Kidney tubule cell (primary cell): Measurements from ENCODE around the gene ANP32E.
A peak's percentile ranks its signal among the peaks of the same experiment; 100 is the strongest.
"Not testable (repeated sequence)": the region's sequence is repeated elsewhere in the genome, so short reads cannot be mapped to it uniquely, and the experiment has no call there.

Source experiments
- DNase-seq: peaks from one replicate; pipeline ENCODE4 v3.0.0-alpha.2; 2018; ENCODE audit warnings: low spot score

Gene ANP32E

DNA sequence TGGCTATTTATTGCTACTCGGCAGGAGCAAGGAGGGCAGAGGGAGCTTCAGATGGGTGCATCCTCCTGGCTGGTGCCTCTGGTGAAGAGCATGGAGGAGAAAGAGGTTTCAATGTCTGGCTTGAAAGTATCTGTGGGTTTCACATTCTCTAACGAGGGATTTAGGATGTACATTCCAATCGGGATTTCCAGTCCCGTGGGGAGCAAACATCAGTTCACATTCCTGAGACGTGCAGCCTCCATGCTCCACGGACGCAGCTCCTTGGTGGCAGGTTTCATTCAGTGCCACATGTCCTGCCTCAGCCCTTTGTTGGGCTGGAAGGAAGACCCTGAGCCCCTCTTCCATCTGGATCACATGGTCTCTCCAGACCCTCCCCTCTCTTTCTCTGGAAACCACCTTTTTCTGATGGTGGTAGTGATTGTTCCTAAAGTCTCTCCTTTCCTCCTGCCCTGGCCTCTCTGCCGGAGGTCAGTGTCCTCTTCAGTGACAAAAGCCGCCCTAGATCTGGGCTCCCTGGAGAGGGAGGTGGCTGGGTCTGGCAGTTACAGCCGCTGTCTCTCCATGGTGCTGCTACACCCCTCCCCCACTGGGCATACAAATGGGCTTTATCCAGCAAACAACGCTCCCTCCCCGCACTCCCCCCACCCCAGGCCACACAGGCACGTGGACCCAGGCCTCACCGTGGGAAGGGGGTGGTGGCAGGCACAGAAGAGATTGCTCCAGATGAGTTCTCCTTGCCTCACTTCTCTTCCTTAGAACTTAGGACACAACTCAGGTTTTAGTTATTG is 20.8 kb upstream of the ANP32E start:
- DNase-seq, result no peak

DNA sequence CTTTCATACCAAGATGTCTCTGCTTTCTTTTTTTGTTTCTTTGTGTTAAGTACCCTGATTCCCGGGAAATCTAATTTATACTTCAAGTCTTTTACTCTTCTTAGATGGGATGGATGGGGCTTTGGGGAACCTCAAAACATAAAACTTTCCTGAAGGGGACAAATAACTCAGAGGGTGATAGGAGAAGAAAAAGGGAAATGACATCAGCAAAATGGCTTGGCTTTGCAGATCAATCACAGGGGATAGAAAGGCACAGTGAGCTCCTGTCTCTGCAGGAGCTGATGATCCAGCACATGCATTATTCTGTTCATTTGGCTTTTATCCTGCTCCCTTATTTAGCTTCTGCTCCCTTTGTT is 20.3 kb upstream of the ANP32E start:
- no peak for DNase-seq

DNA sequence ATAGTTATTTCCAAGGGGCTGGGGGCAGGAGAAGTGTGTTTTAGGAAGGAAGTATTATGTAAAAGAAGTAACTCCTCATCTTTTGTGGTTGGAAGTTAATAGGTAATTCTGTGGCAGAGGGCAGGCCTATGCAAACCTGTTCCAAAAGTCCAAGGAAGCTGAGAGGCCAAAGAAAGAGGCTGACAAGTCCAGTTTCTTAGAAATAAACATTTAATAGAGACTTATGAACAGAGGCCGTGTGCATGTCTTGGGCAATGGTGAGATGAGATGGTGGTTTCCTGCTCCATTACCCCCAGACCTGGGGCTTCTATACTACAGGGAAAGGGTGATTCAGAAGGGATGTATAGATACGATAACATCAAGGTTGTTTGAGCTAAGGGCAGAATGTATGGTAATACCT is 14.0 kb upstream of the ANP32E start:
- no peak for DNase-seq

DNA sequence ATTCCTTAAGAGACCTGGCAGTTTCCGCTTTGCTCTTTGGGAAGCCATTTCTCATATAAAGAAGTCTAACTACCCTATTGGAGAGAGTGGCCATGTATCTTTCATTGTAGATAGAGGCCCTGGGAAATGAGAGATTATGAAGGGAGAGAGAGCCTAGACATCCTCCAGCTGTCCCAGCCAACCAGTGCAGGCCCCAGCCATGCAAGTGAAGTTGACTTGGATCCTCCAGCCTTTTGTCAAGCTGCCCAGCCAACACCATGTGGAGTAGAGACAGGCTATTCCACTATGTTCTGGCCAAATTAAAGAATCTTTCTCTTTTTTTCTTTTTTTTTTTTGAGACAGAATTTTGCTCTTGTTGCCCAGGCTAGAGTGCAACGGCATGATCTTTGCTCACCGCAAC is 7.1 kb upstream of the ANP32E start:
- no peak for DNase-seq

DNA sequence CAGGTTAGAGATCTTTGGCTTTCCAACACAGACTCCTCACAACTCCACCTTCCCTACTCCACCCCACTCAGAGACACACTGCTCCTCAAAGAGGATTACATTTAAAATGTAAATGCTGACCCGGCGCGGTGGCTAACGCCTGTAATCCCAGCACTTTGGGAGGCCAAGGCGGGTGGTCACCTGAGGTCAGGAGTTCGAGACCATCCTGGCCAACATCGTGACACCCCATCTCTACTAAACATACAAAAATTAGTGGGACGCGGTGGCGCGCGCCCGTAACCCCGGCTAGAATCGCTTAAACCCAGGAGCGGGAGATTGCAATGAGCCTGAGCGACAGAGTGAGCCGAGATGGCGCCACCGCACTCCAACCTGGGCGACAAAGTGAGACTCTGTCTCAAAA is 1.8 kb upstream of the ANP32E start:
- DNase-seq, result no peak

DNA sequence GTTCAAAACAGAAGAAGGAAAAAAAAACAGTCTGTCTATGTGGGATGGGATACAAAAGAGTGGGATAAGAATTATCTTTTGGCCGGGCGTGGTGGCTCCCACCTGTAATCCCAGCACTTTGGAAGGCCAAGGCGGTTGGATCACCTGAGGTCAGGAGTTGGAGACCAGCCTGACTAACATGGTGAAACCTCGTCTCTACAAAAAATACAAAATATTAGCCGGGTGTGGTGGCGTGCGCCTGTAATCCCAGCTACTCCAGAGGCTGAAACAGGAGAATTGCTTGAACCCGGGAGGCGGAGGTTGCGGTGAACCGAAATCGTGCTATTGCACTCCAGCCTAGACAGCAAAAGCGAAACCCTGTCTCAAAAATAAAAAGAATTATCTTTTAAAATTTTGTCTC is 1.3 kb upstream of the ANP32E start:
- DNase-seq, result not testable (repeated sequence)

DNA sequence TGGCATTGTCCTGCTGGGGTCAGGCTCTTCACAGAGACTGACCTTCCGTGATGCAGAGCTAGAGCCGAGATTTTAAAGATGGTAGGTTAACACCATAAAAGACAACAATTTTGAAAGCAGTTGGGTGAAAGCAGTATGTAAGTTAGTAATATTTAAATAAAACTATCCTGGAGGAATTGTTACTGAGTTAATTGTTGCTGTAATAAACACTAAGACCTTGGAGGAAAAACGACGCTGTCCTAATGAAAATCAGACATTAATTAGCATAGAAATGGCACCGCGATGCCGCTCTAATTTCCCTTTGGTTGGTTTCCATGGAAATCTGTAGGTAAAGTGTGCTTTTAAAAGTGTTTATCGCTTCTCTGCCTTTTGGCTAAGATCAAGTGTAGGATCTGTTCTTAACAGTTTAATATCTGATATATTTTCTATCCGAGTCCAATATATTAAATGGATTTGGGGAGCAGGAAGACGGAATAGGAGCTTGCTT is 745 bp upstream of the ANP32E start:
- DNase-seq, result no peak

DNA sequence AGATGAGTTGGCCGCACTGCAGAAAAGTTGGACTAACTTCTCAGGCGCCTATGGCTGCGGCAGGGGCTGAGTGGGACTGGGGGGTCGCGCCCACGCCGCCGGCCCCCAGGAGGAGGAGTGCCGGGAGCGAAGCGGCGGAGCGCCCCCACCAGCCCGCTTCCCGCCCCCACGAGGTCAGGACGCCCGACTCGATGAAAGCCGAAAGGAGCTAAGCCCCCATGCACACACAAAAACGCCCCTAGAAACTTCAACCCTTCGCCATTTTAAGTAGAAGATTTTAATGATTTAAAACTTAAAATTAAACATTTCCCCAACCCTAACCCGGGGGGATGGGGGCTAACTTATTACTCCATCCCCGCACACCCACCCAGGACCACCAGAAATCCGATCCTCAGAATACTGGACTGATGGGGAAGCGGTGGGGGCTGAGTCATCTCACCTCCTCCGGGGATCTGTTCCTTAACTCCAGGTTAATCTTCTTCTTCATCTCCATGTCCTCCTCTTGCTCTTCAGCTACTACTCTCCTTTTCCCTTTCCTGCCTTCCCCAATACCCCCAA is 539 bp downstream of the ANP32E start:
- DNase-seq, result peak; percentile 3

DNA sequence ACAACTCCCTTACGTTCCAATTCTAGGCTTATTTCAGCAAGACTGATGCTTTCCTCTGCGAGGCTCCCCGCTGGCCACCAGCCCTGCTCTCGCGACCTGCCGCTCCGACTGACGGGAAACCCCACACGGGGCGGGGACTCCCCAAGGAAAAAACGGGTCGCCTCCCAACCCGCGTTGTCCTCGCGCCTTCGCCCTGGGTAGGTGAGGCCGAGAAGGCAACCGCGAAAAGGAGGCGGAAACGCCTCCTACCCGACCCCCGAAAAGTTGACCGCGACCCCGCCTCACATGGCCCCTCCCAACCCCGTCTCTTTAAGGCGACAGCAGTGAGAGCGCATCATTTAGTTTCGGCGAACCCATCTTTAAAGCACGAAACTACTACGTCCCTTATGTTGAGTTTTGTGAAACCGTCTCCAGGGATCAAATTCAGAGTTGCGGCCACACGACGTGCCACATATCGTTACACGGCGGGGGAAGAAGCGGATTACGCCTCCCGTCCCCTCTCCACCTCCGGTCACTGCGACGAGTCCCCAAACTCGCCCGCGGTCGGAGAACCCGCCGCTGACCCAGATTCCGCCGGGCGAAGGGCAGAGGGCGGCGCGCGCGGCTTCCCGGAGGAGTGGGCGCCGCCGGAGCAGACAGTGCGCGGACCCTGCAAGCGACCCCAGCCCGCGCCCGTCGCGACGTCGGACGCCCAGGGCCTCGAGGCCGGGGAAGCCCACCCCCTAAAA is 1.2 kb downstream of the ANP32E start:
- DNase-seq, result peak; percentile 85

DNA sequence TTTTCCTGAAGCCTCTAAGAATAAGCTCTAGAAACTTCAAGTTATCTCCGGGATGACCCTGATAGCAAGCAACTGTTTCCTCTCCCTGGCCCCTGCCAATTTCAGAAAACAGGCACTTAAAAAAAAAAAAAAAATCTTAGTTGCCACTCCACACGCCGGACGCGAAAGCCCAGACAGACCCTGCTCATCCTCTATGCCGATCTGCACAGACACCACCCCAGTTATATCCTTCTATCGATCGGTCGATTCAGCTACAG is 1.7 kb downstream of the ANP32E start:
- DNase-seq, result no peak

DNA sequence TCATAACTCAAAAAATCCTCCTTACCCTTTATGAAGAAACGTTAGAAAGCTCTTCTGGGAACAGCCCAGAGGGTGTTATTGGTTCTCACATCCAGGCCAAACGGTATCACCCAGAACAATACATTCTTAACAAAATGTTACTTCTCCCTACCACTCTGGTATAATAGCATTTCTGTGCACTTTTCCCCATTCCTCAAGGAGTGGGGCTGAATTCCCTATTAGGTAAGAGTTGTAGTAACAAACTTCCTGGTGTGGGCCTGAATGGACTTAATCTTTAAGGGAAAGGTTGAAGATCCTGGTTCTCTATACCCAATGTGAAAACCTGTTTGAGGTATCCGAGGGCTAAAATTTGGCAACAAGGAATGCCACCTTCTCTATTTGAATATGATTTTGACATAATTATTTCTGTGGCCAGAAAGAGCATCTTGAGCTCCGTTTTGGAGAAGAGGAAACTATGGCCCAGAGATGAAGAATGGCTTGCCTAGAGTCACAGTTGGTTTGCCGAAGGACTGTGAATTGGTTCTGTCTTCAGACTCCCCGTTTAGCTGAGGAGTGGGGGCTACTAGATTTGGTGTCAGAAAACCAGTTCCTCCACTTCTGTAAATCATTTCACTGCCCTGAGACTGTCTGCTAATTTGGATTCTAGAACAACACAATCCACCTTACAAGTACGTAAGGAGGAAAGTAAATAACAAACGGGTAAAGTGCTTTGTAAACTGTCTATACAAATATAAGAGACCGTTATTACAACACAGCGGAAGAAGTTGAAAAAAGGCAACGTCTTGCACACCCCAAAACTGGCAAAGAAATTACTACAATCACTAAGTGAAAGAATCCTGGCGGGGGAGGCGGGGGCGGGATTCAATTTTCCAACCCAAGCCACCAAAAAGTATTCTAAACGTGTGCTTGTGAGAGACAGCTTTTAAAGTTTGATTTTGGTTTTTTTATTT is 2.3 kb downstream of the ANP32E start:
- peak; percentile 25 for DNase-seq

DNA sequence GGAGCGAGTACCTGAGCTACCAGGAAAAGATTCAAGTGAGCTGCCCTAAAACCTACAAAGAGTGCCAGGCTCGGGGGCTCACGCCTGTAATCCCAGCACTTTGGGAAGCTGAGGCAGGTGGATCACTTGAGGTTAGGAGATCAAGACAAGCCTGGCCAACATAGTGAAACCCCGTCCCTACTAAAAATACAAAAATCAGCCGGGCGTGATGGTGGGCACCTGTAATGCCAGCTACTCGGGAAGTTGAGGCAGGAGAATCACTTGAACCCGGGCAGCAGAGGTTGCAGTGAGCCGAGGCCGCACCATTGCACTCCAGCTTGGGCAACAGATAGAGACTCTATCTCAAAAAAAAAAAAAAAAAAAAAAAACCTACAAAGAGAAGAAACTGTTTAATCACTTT is 3.0 kb downstream of the ANP32E start:
- DNase-seq, result not testable (repeated sequence)

DNA sequence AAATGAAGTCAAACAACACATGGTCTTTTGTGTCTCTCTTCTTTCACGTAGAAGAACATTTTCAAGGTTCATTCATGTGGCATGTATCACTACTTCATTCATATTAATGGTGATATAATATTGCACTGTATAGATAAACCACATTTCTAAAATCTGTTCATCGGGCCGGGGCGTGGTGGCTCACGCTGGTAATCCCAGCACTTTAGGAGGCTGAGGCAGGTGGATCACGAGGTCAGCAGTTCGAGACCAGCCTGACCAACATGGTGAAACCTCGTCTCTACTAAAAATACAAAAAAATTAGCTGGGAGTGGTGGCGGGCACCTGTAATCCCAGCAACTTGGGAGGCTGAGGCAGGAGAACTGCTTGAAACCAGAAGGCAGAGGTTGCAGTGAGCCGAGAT is 7.7 kb downstream of the ANP32E start:
- DNase-seq, result not testable (repeated sequence)

DNA sequence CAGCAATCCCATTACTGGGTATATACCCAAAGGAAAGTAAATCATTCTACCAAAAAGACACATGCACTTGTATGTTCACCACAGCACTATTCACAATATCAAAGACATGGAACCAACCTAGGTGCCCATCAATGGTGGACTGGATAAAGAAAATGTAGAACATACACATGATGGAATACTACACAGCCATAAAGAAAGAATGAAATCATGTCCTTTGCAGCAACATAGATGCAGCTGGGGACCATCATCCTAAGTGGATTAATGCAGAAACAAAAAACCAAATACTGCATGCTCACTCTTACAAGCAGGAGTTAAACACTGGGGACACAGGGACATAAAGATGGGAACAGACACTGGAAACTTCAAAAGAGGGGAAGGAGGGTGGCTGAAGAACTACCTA is 8.7 kb downstream of the ANP32E start:
- no peak for DNase-seq

DNA sequence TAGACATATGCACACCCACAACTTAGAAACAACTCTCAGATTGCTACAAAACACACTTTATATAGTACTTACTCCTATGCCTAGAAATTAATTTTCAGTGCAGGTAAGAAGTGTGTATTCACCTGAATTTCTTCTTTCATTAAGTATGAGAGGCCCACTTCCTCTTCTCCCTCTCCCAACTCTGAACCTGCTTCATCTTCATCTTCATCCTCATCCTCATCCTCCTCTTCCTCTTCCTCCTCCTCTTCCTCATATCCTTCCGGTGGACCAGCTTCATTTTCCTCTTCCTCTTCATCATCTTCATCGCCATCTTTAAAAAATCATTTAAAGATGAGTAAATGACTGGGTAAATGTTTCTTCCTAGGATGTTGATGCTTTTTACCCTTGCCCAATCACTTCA is 9.4 kb downstream of the ANP32E start:
- DNase-seq, result no peak

DNA sequence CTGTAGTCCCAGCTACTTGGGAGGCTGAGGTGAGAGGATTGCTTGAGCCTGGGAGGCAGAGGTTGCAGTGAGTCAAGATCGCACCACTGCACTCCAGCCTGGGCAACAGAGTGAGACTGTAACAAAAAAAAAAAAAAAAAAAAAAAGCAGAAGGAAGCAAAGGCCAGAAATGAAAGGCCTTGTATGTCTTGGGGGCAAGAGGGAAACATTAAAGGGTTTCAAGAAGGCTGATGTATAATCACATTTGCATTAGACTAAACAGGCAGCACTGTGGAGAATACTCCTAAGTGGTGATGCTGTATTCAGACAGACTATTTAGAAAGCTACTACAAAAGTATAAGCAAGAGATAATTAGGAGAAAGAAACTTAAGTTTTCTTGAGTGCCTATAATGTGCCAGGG is 10.4 kb downstream of the ANP32E start:
- no peak for DNase-seq

DNA sequence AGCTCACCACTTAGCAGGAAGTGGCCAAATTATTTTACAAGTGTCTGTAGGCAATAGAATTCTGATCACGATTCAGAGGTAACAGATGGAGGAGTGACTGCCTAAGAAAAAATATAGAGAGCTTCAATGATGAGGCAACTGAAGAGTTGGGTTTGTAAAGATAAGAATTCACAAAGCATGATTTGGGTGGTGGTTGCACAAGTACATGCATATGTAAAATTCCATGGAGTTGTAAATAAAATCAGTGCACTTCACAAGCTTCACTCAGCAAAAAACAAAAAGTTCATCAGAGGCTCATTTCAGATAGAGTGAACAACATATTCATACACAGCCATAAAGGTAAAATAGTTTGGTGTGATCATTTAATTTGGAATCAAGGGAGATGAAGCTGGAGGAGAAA is 10.9 kb downstream of the ANP32E start:
- no peak for DNase-seq

DNA sequence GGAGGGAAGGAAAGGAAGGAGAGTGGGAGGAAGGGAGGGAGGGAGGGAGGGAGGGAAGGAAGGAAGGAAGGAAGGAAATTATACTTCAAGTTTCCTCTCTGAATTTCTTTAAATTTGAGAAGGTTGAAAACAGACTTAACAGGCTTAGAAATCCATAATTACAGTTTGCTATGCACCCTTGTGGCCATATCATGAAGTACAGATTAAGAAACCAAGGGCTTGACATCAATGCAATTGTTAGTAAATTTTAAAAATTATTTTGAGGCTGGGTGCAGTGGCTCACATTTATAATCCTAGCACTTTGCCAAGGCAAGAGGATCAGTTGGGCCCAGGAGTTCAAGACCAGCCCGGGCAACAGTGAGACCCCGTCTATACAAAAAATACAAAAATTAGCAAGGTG is 14.4 kb downstream of the ANP32E start:
- peak; percentile 17 for DNase-seq

DNA sequence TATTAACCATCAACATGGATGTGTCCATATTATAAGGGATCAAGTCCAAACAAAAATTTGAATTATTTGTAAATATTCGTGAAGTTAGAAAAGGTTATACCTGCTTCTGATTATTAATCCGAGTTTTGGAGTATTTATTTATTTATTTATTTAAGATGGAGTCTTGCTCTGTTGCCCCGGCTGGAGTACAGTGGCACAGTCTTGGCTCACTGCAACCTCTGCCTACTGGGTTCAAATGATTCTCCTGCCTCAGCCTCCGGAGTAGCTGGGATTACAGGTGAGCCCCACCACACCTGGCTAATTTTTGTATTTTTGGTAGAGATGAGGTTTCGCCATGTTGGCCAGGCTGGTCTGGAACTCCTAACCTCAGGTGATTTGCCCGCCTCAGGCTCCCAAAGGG is 20.1 kb downstream of the ANP32E start:
- not testable (repeated sequence) for DNase-seq

DNA sequence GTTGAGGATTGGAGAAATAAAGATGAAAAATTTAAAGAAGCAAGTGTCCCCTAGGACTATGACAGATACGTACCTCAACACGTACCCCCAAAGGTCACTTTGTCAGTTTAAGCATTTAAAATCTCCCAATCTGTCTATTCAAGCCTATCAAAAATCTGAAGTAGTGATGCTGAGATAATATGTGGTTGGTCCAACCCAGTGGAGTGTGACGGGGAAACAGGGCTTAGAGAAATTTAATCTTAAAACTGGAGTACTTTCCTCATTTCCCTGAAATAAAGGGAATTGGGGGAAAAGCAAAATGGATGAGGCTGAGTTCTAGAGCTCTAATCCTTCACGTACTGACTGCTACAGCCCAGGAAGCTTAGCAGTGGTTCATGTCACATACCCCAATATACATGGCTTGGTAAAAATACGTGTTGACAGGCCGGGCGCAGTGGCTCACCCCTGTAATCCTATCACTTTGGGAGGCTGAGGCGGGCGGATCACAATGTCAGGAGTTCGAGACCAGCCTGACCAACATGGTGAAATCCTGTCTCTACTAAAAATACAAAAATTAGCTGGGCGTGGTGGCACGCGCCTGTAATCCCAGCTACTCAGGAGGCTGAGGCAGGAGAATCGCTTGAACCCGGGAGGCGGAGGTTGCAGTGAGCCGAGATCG is 21.7 kb downstream of the ANP32E start:
- not testable (repeated sequence) for DNase-seq

DNA sequence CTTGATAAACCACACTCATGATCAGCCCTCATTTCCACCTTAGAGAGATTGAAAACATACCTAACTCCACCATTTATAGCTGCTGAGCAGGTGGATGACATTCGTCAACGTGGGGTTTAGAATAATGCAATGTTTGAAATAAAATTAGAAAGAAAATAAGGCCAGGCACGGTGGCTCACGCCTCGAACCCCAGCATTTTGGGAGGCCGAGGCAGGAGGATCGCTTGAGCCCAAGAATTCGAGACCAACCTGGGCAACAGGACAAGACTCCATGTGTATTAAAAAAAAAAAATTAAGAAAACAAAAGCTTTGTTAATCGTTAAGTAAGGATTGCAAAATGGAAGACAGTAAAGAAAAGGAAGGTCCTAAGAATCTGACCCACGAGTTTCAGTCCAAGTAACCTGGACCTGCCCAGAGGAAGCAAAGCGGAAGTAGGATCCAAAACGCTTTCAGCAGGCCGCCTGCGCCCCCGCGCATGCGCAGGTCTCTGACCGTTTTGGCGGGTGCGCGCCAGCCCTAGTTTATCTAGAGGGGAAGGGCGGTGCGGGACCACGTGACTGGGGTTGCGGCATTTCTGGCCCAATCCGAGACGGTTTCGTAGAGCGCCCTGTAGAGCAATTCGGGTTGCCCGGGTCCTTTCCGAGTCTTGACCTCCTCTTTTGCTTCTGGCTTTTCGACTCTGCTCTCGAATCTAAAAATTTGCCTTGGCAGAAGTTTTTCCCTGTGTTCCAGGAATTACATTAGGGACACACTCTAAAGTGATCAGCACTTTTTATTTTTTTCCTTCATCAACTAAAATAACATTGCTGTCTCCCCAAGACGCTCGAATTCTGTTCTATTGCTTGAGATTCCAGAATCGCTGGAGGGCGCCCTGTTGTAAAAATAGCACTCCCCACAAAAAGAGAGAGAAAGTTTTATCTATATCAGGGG is 22.5 kb downstream of the ANP32E start:
- peak; percentile 93 for DNase-seq
